A549 treated with AZD9567 at 1 μM for 4 hours (cell line): ENCODE results near the gene CPA4. TPM values are rescaled to one million over a fixed set of nuclear protein-coding genes. Genes with fewer than 3 reads are reported as not detected.

ENCODE experiments used
- total RNA-seq: library from RNA; stranded (reverse); fragments of 200-300 nt; extraction: Qiagen RNA extraction; gene quantifications from 5 replicates; pipeline ENCODE4 v1.2.3, GENCODE V29; 2022; ENCODE audit not compliant: insufficient read depth

Gene CPA4
- 3.5 to 6.1 TPM (median 3.8 TPM) in 5 replicates for total RNA-seq

GRCh38 chr7:130292682-130293257 is at the start of gene CPA4:
CPA4 (plus strand) TSS chr7:130293161; CDS start chr7:130293181, 20 bp downstream.

DNA sequence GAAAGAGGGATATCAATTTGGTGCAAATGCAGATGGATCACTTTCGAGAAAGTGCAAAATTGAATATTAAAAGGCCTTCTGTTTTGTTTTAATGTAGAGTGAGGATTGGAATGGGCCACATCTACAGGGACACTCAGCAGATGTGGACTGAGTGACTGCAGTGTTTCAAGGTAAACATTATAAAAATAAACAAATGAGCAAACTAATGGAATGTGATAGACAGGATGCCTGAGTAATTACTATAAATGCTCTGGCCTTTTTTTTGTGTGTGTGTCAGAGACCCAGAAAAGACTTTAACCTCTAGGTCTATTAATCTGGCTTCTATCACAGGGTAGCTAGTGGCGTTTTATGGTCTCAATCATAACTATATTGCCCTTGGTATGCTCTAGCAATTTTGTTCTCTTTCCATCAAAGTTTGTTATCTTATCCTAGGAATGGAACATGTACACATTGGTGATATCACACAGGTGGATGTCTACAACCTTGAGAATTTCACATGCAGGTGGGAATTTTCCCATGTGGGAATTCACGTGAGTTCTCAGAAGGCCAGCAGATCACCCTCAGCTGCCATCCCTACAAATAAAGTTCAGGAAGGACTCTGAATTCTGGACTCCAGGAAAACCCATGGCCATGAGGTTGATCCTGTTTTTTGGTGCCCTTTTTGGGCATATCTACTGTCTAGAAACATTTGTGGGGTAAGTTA is 26.6 kb upstream of the CPA4 start, which contains the start of gene CPA2:
TSS of gene CPA2 (plus strand) at position 606 of the 703 bp plus-strand sequence. CDS start at position 625, 19 bp downstream.

DNA sequence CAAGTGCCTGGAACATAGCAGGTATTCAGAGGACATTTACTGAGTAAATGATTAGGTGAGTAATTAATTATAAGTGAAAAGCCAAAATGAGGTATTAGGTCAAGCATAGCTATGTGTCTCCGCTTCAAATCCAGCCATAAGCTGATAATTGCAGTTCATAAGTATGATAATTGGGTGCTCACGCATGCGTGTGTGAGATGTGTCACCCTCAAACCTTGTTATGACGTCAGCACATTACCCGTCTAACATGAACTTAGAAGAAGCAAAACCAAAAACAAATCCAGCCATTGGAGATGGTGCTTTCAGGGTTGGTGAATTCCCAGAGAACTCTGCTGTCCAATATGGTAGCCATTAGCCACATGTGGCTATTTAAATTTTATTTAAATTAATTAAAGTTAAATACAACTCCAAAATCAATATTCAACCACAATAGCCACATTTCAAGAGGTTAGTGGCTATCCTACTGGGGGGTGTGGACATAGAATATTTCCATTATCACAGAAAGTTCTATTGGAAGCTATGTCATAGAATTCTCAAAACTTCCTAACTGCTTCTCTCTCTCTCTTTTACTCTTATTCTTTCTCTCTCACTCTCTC is 51.4 kb downstream of the CPA4 start, which contains the start of gene CPA5:
TSS of gene CPA5 (plus strand) at position 546 of the 596 bp plus-strand sequence. CDS start 1,670 bp downstream, outside the sequence.

Other genes starting within 250 kb of the CPA4 start
- 23.1 to 54.0 TPM (median 24.4 TPM) in 5 replicates for gene ZC3HC1, start 241.8 kb upstream of the CPA4 start, total RNA-seq
- 9.7 to 15.1 TPM (median 13.5 TPM) in 5 replicates for gene KLHDC10, start 222.6 kb upstream of the CPA4 start, total RNA-seq
- gene TMEM209, start 87.8 kb upstream of the CPA4 start, total RNA-seq = 13.1 to 23.6 TPM (median 14.7 TPM) in 5 replicates
- gene SSMEM1, start 85.3 kb upstream of the CPA4 start, total RNA-seq = not detected in 5 replicates
- gene CPA2, start 26.3 kb upstream of the CPA4 start, total RNA-seq = 0.08 to 0.26 TPM (median 0.12 TPM) in 4 of 5 replicates, not detected in the other
- 0.21 TPM in 1 of 5 replicates, not detected in the others for gene CPA5, start 51.7 kb downstream of the CPA4 start, total RNA-seq
- gene CPA1, start 87.3 kb downstream of the CPA4 start, total RNA-seq = not detected in 5 replicates
- gene CEP41, start 147.9 kb downstream of the CPA4 start, total RNA-seq = 7.9 to 12.3 TPM (median 10.9 TPM) in 5 replicates
- 29.1 to 35.3 TPM (median 34.7 TPM) in 5 replicates for gene MEST, start 198.9 kb downstream of the CPA4 start, total RNA-seq